Ovary (tissue), 3 donors: ENCODE measurements around the gene BMF.

Experiments used
- CTCF ChIP-seq, 3 donors: fragments of 450-650 bp in 2 of 3; fragments of 200-600 bp in 1 of 3; IDR thresholded peaks; one replicate each; pipeline versions ENCODE4 v1.5.1 to v1.8.0; 2016 to 2022; ENCODE audit warnings: antibody characterized with exemption in 3 of 3, mild to moderate bottlenecking in 1 of 3
- POLR2A ChIP-seq: fragments of 450-650 bp; IDR thresholded peaks from one replicate; pipeline ENCODE4 v1.6.1; 2017; ENCODE audit warnings: antibody characterized with exemption, mild to moderate bottlenecking, moderate library complexity
- donor health status: DM: no; HTN: no; CAD: no.

- TF ChIP-seq CTCF (IDR thresholded peaks at IDR 0.05) = no peak
- no peak for TF ChIP-seq POLR2A
These were observed 3.2 kb upstream of the BMF start for GRCh38 chr15:40111888-40112287.
